ENCODE measurements around the gene EML2.

The EML2 gene

DNA sequence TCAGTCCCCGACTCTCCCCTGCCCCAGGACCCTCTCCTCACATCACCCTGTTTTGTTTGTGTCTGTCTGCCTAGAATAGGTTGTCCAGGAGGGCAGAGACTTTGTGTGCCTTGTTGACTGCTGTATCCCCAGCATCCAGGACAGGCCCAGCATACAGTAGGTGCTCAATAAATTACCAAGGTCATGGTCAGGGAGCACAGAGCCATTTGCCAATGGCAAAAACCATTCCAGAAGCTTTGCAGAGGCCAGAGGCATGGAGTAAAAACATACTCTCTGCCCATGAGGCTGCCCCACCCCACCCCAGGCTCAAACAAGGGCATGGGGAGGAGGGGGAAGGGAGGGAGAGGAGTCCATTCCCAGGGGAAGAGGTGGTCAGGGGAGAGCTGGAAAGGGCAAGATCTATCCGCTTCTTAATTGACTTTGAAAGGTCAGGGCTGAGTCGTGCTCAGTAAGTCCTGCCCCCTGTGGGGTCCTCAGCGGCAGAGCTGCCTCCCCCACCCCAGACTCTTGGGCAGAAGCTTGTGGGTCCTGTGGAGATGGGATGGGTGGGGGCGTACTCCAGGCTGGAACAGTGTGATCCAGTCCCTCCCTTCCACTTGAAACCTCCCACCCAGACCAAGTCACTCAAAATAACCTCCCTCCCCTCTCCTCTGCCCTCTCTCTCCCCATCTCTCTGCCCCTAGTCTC is 41.6 kb downstream of the EML2 start:
- no peak overlapping the region for H3K27ac ChIP-seq
- no peak for TF ChIP-seq ZFX (IDR thresholded peaks at IDR 0.05; ENCODE audit: borderline replicate concordance)
- TF ChIP-seq CTCF (IDR thresholded peaks at IDR 0.05) = no peak

DNA sequence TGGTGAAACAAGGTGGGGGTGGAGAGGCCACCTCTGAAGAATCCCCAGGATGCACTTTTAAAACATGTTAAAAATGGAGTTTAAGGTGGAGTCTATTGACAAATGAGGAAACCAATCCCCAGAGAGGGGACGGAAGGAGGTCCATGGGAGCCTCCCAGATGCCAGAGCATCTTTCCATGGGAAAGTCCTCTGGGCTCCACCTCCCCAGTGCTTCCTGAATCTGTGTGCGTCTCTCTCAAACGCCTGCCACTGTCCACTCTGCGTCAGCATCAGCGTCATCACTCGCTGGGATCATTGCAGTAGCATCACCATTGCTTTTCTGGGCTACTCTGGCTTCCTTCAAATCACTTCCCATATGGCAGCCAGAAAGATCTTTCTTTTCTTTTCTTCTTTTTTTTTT is 43.4 kb downstream of the EML2 start:
- no peak for TF ChIP-seq CTCF (IDR thresholded peaks at IDR 0.05)
- TF ChIP-seq ZFX (IDR thresholded peaks at IDR 0.05; ENCODE audit: borderline replicate concordance) = no peak
- no peak overlapping the region for H3K27ac ChIP-seq

GRCh38 chr19:45593520-45593919 is 45.7 kb downstream of the EML2 start:
- no peak overlapping the region for H3K27ac ChIP-seq
- TF ChIP-seq ZFX (IDR thresholded peaks at IDR 0.05; ENCODE audit: borderline replicate concordance) = no peak
- TF ChIP-seq CTCF (IDR thresholded peaks at IDR 0.05) = no peak

DNA sequence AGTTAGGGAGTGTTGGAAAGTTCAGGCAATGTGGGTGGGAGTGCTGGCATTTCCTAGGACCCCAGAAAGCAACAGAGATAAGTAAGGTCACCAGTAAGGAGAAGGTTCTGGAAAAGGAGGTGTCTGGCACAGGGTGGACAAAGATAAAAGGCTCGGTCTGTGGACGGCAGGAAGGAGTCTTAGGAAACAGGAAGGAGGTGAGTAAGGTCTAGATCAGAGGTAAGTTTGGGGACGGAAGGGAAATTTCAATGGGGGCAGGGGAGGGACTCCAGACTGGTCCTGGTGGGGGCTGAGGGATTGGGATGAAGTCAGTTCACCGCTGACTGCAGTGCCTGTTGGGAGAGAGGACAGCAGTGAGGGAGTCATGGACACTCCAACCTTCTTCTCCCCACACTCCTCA is 46.8 kb downstream of the EML2 start:
- no peak overlapping the region for H3K27ac ChIP-seq
- no peak for TF ChIP-seq CTCF (IDR thresholded peaks at IDR 0.05)
- TF ChIP-seq ZFX (IDR thresholded peaks at IDR 0.05; ENCODE audit: borderline replicate concordance) = no peak

GRCh38 chr19:45591638-45592005 is 47.6 kb downstream of the EML2 start:
- TF ChIP-seq CTCF (IDR thresholded peaks at IDR 0.05) (no peak), ZFX (IDR thresholded peaks at IDR 0.05; ENCODE audit: borderline replicate concordance) (no peak)
- no peak overlapping the region for H3K27ac ChIP-seq

DNA sequence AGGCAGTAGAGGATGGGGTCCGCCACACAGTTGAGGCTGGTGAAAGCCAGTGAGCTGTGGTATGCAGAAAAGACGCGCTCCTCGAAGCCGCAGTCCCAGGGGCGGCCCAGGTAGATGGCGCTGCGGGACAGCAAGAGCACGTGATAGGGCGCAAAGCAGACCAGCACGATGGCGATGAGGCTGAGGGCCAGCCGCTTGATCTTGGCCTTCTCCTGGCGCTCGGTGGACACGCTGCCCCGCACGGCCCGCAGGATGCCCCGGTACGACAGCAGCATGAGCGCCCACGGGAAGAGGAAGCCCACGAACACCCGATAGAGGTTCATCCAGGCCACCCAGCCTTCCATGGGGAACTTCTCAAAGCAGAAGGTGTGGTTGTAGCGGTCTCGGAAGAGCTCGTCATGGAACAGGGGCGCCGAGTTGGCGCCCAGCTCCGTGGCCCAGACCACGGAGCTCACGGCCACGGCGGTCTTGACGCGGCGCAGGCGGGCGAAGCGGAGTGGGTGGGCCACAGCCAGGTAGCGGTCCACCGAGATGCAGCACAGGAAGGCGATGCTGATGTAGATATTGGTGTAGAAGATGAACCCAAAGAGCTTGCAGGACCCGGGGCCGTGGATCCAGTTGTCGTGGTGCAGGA is 48.1 kb downstream of the EML2 start:
- TF ChIP-seq ZFX (IDR thresholded peaks at IDR 0.05; ENCODE audit: borderline replicate concordance) (no peak), CTCF (IDR thresholded peaks at IDR 0.05) (peak; percentile 87)
- H3K27ac ChIP-seq = no peak overlapping the region

DNA sequence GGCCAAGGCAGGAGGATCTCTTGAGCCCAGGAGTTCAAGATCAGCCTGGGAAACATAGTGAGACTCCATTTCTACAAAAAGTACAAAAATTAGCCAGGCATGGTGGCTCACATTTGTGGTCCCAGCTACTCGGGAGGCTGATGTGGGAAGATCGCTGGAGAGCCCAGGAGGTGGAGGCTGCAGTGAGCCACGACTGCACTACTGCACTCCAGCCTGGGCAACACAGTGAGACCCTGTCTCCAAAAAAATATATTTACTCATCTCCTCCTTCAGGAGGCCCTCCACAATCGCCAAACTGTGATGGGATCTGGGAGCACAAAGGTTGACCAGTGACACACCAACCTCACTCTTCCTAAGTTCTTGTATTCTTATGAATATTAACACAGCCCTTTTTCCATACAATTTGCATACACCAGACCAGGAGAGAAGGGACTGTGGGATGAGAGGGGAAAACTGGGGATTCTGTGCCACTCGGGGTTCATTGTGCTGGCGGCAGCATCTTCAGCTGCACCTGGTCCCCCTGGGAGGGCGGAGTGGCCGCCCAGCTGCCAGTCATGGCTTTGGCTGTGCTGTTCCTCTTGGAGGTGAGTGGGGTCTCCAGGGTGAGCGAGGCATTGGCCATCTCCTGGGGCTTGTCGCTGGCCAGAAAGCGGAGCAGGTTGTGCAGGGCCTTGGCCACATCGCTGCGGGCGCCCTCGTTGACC is 48.7 kb downstream of the EML2 start:
- TF ChIP-seq CTCF (IDR thresholded peaks at IDR 0.05) = no peak
- no peak for TF ChIP-seq ZFX (IDR thresholded peaks at IDR 0.05; ENCODE audit: borderline replicate concordance)
- no peak overlapping the region for H3K27ac ChIP-seq

All from 22Rv1 (cell line).